Astrocyte (in vitro differentiated cells and primary cell): ENCODE data around the gene TEX36.

Experiments
- CTCF ChIP-seq: IDR thresholded peaks from 2 replicates; pipeline ENCODE4 v1.5.1; 2011; ENCODE audit warnings: low read depth, mild to moderate bottlenecking, inconsistent platforms, low read length, moderate library complexity; ENCODE audit not compliant: insufficient read depth
- EZH2 ChIP-seq: IDR thresholded peaks from 2 replicates; pipeline ENCODE4 v1.6.1; 2012; ENCODE audit warnings: mild to moderate bottlenecking, low read length, inconsistent platforms; ENCODE audit not compliant: insufficient read depth

DNA sequence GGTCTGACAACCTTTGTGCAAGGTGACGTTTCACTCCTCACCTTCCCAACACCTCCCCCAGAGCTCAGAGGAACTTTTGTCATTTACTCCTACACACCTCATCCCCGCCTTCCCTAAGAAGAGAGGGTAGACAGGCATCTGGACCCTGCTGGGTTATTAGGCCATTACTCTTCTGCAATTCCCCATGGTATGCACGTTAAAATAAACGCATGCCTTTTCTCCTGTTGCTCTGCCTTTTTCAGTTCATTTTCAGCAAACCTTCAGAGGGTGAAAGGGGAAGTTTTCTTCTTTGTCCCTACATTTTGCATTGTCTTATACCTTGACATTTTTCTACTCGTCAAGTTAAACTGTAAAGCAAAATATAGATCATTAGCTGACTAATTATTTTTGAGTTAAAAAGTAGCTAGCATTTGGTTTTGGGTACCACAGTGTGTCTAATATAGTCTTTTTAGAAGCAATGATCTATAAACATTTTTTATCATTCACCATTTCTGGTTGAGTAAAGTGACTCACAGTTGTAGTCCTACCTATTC lies 26.1 kb upstream of the TEX36 start:
- no peak for TF ChIP-seq CTCF
- no peak for TF ChIP-seq EZH2
